ENCODE results near the gene SLC35B2. TPM values are rescaled to one million over a fixed set of nuclear protein-coding genes. Genes with fewer than 3 reads are reported as not detected.

The SLC35B2 gene
- total and polyA plus RNA-seq, 10 of the 15 experiments (the other 5 are each of a cell fraction or from before 2014, with no cell fraction given) = 11.3 to 45.4 (median 33.8) TPM

DNA sequence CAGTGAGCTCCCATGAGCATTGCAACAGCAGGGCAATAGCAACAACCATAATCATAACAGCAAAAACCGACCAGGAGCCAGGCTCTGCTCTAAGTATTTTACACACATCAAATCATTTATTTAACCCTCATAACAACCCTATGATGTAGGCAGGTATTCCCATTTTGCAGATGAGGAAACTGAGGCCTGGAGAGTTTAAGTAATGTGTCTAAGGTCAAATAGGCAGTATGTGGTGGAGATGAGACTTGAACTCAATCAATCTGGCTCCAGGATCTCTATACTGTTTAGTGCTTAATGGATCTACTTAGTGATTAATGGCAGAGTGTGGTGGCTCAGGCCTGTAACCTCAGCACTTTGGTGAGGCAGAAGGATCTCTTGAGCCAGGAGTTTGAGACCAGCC lies 16.3 kb upstream of the SLC35B2 start:
- H4K20me1 ChIP-seq (ENCODE audit: control insufficient read depth, insufficient read depth) = no peaks in the 10 kb centered on the region
- no peak overlapping the region for H3K4me3 ChIP-seq
- FAIRE-seq (no peak), DNase-seq (ENCODE audit: low read depth, low spot score) (no peak), ATAC-seq (no peak)
- no peaks in the 10 kb centered on the region for H3K9me3 ChIP-seq (replicated peaks; ENCODE audit: control insufficient read depth, insufficient read depth, low read length)
- 0% methylated on average over 1 of the region's 1 CpG for WGBS (ENCODE audit: insufficient coverage, insufficient replicate concordance, low lambda C conversion rate, missing lambda C conversion rate)
- TF ChIP-seq CHD1 (IDR thresholded peaks at IDR 0.05; ENCODE audit: low read depth, low read length) = no peak
- TF ChIP-seq NFYB (IDR thresholded peaks at IDR 0.05; ENCODE audit: insufficient read depth, low read depth, low read length) = no peak
- no peak for TF ChIP-seq SIX5 (IDR thresholded peaks at IDR 0.05; ENCODE audit: low read depth, low read length, severe bottlenecking)
- TF ChIP-seq PAX8 (IDR thresholded peaks at IDR 0.05) = no peak
- TF ChIP-seq CREB1 (IDR thresholded peaks at IDR 0.05; ENCODE audit: low read depth) = no peak
- no peak for TF ChIP-seq GABPA (IDR thresholded peaks at IDR 0.05; ENCODE audit: low read depth)
- TF ChIP-seq ETV6 (conservative IDR thresholded peaks at IDR 0.05 in 1 of 2, IDR thresholded peaks at IDR 0.05 in 1 of 2; ENCODE audit: borderline replicate concordance in 1 of 2, low read depth in 1 of 2) = no peak
- TF ChIP-seq, protein P1, sequence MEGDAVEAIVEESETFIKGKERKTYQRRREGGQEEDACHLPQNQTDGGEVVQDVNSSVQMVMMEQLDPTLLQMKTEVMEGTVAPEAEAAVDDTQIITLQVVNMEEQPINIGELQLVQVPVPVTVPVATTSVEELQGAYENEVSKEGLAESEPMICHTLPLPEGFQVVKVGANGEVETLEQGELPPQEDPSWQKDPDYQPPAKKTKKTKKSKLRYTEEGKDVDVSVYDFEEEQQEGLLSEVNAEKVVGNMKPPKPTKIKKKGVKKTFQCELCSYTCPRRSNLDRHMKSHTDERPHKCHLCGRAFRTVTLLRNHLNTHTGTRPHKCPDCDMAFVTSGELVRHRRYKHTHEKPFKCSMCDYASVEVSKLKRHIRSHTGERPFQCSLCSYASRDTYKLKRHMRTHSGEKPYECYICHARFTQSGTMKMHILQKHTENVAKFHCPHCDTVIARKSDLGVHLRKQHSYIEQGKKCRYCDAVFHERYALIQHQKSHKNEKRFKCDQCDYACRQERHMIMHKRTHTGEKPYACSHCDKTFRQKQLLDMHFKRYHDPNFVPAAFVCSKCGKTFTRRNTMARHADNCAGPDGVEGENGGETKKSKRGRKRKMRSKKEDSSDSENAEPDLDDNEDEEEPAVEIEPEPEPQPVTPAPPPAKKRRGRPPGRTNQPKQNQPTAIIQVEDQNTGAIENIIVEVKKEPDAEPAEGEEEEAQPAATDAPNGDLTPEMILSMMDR (IDR thresholded peaks at IDR 0.05 in 2 of 3, conservative IDR thresholded peaks at IDR 0.05 in 1 of 3; ENCODE audit: control insufficient read depth in 2 of 3, extremely low read depth in 1 of 3, insufficient read depth in 1 of 3, low read depth in 3 of 3, low read length in 3 of 3) = no peak
- TF ChIP-seq, protein P2, sequence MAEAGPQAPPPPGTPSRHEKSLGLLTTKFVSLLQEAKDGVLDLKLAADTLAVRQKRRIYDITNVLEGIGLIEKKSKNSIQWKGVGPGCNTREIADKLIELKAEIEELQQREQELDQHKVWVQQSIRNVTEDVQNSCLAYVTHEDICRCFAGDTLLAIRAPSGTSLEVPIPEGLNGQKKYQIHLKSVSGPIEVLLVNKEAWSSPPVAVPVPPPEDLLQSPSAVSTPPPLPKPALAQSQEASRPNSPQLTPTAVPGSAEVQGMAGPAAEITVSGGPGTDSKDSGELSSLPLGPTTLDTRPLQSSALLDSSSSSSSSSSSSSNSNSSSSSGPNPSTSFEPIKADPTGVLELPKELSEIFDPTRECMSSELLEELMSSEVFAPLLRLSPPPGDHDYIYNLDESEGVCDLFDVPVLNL (IDR thresholded peaks at IDR 0.05; ENCODE audit: low read depth, low read length) = no peak
- no peak for TF ChIP-seq FOS (IDR thresholded peaks at IDR 0.05; ENCODE audit: borderline replicate concordance, extremely low read depth, insufficient read length)
- TF ChIP-seq SIN3A (IDR thresholded peaks at IDR 0.05; ENCODE audit: low read depth, low read length) = no peak
- no peak for TF ChIP-seq SMC3 (IDR thresholded peaks at IDR 0.05; ENCODE audit: borderline replicate concordance, low read length)
- no peak for TF ChIP-seq ZNF24 (IDR thresholded peaks at IDR 0.05)
- no peak for TF ChIP-seq HDAC6 (IDR thresholded peaks at IDR 0.05; ENCODE audit: unreplicated experiment)
- no peak for TF ChIP-seq POLR2AphosphoS5 (IDR thresholded peaks at IDR 0.05; ENCODE audit: low read length)
- no peak for TF ChIP-seq BMI1 (IDR thresholded peaks at IDR 0.05; ENCODE audit: borderline replicate concordance)
- ChIA-PET CTCF (no interaction called here), RAD21 (ENCODE audit: unreplicated experiment) (no interaction called here), SMC1A (ENCODE audit: uncharacterized antibody, unreplicated experiment) (no interaction called here), POLR2A (interaction anchor here (0.6 kb wide), 1 partner anchor 152 kb away, joined by 3 read pairs; no protein-coding TSS in a partner anchor)
- H3K4me1 ChIP-seq (ENCODE audit: control insufficient read depth, insufficient read depth, low read length) = peaks cover 4% of the 10 kb centered on the region; the same call in 1 of the 2 replicates
- H3K4me2 ChIP-seq (ENCODE audit: control insufficient read depth, insufficient read depth) = no peak overlapping the region
- no peaks in the 10 kb centered on the region for H3K79me2 ChIP-seq (ENCODE audit: control insufficient read depth, insufficient read depth, low read length)
- intact Hi-C loops (cut with micrococcal nuclease; ENCODE audit: unreplicated experiment) (no loop called here), in situ Hi-C loops (cut with MboI) (no loop called here)
- BruUV-seq (replicated peaks) = no TSS peak
- no peak overlapping the region for H2AFZ ChIP-seq (ENCODE audit: control insufficient read depth, low read depth, low read length)
- peaks cover 4 to 15% of the 10 kb centered on the region in 2 experiments; a peak in 3 of 4 replicates for H3K27me3 ChIP-seq (replicated peaks in 1 of 2; ENCODE audit: control insufficient read depth in 2 of 2, insufficient read depth in 2 of 2, low read length in 1 of 2)
- no peaks in the 10 kb centered on the region for H3K36me3 ChIP-seq (ENCODE audit: control insufficient read depth in 2 of 2, insufficient read depth in 2 of 2, low read length in 1 of 2)
- no peak overlapping the region for H3K27ac ChIP-seq (ENCODE audit: control insufficient read depth, insufficient read depth)
- no peak overlapping the region for H3K9ac ChIP-seq (ENCODE audit: control insufficient read depth, insufficient read depth, low read length)

Data from GM12878 (cell line).